COLO668 (cell line): ENCODE results near the gene SPTA1.

Source experiments
- DNase-seq: peaks from one replicate; lab custom pipeline; 2025; ENCODE audit not compliant: unreplicated experiment; lab: John Stamatoyannopoulos, UW

Gene SPTA1

DNA sequence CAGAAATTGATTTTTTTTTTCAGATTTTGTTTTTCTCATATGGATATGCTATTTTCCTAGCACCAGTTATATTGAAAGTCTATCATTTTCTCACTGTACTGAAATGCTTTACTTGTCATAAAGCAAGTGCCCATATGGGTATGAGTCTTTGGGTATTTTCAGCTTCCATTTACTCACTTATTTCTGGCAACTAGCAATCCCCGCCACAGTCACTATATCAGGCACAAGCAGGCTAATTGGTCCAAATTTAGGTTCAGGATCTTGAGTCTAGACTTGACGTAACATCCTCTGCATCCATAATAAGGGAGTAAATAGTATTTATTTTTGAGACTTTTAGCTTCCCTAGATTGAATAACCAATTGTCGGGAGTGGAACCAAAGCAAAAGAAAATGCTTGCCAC, 109.0 kb downstream of the SPTA1 start:
- DNase-seq, result no peak

DNA sequence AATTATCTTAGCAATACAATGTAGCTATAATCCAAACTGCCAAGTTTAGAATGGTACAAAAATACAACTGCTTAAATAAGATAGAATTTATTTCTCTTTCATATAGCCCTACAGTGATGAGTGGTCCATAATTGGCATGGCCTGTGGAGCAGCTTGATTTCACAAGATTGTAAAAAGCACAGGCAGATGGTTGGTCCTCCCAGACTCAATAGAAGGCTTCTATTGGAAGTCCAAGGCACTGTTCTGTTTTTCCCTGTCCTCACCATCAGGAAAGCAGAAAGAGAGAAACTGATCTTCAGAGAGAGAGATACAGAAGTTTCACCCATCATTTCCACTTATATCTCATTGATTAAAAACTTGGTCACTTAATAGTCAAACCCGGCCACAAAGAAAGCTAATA, 114.3 kb downstream of the SPTA1 start:
- DNase-seq, result no peak

DNA sequence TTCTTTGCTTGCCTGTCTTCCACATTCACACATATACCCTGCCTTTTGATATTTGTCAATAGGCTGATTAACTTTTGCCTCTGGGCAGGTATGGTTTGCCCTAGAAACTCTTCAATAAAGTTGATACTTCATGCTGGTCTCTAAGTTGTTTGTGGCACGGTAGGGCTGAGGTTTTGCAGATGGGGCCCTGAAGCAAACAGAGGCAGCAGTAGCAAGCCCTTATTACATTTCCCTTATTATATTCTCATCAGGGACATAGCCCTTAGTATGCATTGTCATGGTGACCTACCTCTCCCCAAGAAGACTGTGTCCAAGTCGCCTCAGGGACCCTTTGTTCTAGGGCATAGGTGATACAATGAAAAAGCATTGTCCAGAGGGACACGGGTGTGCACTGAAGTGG, 116.0 kb downstream of the SPTA1 start, which contains the start of gene OR6P1:
TSS of gene OR6P1 (minus strand) at position 101 of the 400 bp plus-strand sequence. CDS start 6,976 bp downstream, outside the sequence.
- DNase-seq, result no peak

DNA sequence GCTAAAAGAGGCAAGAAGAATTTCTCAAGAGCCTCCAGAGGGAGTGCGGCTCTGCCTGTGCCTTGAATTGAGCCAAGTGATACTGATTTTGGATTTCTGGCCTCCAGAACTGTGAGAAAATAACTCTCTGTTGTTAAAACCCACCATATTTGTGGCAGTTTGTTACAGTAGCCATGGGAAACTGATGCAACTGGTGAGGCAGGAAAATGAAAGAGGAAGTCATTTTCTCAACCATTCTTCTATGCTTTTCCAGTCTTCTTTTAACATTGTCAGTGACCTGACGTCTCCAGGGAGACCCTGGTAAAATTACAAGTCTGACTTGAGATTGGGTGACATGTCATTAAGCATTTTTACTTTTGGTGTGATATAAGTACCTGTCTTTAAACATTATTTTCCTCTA, 121.9 kb downstream of the SPTA1 start:
- DNase-seq, result no peak

DNA sequence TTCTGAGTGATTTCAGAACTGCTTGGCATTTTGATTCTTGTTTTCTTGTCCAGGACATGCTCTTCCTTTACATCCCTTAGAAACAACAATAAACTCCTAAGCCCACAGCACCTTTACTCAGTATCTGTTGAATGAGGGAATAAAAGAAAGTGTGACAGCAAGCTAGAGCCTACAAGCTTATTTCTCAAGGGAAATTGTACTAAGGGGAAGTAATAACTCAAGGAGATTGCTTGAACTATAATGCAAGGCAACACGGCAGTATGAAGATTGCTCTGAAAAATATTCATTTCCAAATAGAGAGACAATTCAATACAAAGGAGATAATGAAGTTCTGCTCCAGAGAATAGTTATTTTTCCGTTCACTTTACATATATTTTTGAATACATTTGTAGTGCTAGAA, 122.7 kb downstream of the SPTA1 start:
- DNase-seq, result no peak
